Cardiac muscle cell (in vitro differentiated cells and primary cell): ENCODE measurements around the gene COL23A1. TPM values are rescaled to one million over a fixed set of nuclear protein-coding genes. Genes with fewer than 3 reads are reported as not detected.

Experiments used
- DNase-seq, 2 donors: peaks; one replicate each; pipeline versions ENCODE4 v3.0.0 to v3.0.0-alpha.2; 2010 to 2017; ENCODE audit warnings: low read depth in 1 of 2, low spot score in 1 of 2
- H3K27ac ChIP-seq: fragments of 200-600 bp; sonication (generic); 2 replicates; pipeline ENCODE4 v1.5.1; 2016
- H3K27me3 ChIP-seq: fragments of 200-600 bp; sonication (generic); 2 replicates; pipeline ENCODE4 v1.6.0; 2016; ENCODE audit warnings: control low read depth
- H3K36me3 ChIP-seq: fragments of 200-600 bp; sonication (generic); 2 replicates; pipeline ENCODE4 v1.5.1; 2016; ENCODE audit warnings: control low read depth
- H3K4me1 ChIP-seq: fragments of 200-600 bp; sonication (generic); 2 replicates; pipeline ENCODE4 v1.8.1; 2017; ENCODE audit warnings: low read depth, mild to moderate bottlenecking, mixed run types
- H3K4me3 ChIP-seq: fragments of 200-600 bp; sonication (generic); 2 replicates; pipeline ENCODE4 v1.5.1; 2016; ENCODE audit warnings: mild to moderate bottlenecking
- H3K9me3 ChIP-seq: fragments of 200-600 bp; sonication (generic); 2 replicates; pipeline ENCODE4 v1.5.1; 2017; ENCODE audit warnings: low read depth, mild to moderate bottlenecking, control low read depth
- polyA plus RNA-seq: library from polyadenylated mRNA; unstranded; fragments of >200 nt; fragmentation: Nextera tagmentation; extraction: Ambion mirVana; gene quantifications from 2 replicates; pipeline ENCODE4 v1.2.1, GENCODE V29; 2016
- total RNA-seq: library from RNA; depleted of rRNA; stranded (reverse); fragments of >200 nt; gene quantifications from 2 replicates; pipeline ENCODE4 v1.2.3, GENCODE V29; 2016
- TF ChIP-seq, protein P1 (sequence below): IDR thresholded peaks from 2 replicates; pipeline ENCODE4 v1.5.1; 2012; ENCODE audit warnings: low read depth, mild to moderate bottlenecking, low read length

Gene COL23A1
- total and polyA plus RNA-seq, 2 experiments from 2014 or later: 28.9 to 43.0 TPM

GRCh38 chr5:178460174-178460573, 130.0 kb downstream of the COL23A1 start:
- no peak for DNase-seq
- no peaks in the 10 kb centered on the region for H3K9me3 ChIP-seq
- H3K36me3 ChIP-seq: no peaks in the 10 kb centered on the region
- no peaks in the 10 kb centered on the region for H3K27me3 ChIP-seq
- peaks cover 11% of the 10 kb centered on the region for H3K4me1 ChIP-seq
- no peak overlapping the region for H3K27ac ChIP-seq
- TF ChIP-seq, protein P1, sequence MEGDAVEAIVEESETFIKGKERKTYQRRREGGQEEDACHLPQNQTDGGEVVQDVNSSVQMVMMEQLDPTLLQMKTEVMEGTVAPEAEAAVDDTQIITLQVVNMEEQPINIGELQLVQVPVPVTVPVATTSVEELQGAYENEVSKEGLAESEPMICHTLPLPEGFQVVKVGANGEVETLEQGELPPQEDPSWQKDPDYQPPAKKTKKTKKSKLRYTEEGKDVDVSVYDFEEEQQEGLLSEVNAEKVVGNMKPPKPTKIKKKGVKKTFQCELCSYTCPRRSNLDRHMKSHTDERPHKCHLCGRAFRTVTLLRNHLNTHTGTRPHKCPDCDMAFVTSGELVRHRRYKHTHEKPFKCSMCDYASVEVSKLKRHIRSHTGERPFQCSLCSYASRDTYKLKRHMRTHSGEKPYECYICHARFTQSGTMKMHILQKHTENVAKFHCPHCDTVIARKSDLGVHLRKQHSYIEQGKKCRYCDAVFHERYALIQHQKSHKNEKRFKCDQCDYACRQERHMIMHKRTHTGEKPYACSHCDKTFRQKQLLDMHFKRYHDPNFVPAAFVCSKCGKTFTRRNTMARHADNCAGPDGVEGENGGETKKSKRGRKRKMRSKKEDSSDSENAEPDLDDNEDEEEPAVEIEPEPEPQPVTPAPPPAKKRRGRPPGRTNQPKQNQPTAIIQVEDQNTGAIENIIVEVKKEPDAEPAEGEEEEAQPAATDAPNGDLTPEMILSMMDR: no peak
- H3K4me3 ChIP-seq: no peak overlapping the region

DNA sequence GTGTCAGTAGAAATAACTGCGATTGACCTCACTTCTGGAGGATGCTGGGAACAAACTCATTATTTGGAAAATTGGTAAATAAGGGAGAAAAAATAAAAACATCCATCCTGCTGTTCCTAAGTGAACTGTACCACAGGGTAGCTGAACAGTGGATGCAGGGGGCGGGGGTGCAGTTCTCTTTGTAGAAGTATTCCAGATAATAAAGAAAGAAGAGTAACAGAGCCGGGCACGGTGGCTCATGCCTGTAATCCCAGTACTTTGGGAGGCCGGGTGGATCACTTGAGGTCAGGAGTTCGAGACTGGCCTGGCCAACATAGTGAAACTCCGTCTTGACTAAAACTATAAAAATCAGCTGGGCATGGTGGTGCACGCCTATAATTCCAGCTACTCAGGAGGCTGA, 132.1 kb downstream of the COL23A1 start:
- H3K36me3 ChIP-seq: no peaks in the 10 kb centered on the region
- no peak for DNase-seq
- TF ChIP-seq, protein P1: no peak
- H3K27me3 ChIP-seq: no peaks in the 10 kb centered on the region
- no peaks in the 10 kb centered on the region for H3K4me1 ChIP-seq
- no peak overlapping the region for H3K27ac ChIP-seq
- no peaks in the 10 kb centered on the region for H3K9me3 ChIP-seq
- H3K4me3 ChIP-seq: no peak overlapping the region

- H3K36me3 ChIP-seq: no peaks in the 10 kb centered on the region
- no peak for DNase-seq
- no peaks in the 10 kb centered on the region for H3K9me3 ChIP-seq
- TF ChIP-seq, protein P1: no peak
- no peak overlapping the region for H3K27ac ChIP-seq
- H3K4me3 ChIP-seq: no peak overlapping the region
- no peaks in the 10 kb centered on the region for H3K27me3 ChIP-seq
- H3K4me1 ChIP-seq: no peaks in the 10 kb centered on the region
These were observed 132.7 kb downstream of the COL23A1 start for GRCh38 chr5:178457471-178457870.

GRCh38 chr5:178455480-178455835, 134.7 kb downstream of the COL23A1 start:
- DNase-seq: no peak
- Histone ChIP-seq H3K27ac (no peak overlapping the region), H3K36me3 (no peaks in the 10 kb centered on the region), H3K9me3 (no peaks in the 10 kb centered on the region), H3K4me1 (no peaks in the 10 kb centered on the region), H3K4me3 (no peak overlapping the region), H3K27me3 (no peaks in the 10 kb centered on the region)
- TF ChIP-seq, protein P1: no peak

DNA sequence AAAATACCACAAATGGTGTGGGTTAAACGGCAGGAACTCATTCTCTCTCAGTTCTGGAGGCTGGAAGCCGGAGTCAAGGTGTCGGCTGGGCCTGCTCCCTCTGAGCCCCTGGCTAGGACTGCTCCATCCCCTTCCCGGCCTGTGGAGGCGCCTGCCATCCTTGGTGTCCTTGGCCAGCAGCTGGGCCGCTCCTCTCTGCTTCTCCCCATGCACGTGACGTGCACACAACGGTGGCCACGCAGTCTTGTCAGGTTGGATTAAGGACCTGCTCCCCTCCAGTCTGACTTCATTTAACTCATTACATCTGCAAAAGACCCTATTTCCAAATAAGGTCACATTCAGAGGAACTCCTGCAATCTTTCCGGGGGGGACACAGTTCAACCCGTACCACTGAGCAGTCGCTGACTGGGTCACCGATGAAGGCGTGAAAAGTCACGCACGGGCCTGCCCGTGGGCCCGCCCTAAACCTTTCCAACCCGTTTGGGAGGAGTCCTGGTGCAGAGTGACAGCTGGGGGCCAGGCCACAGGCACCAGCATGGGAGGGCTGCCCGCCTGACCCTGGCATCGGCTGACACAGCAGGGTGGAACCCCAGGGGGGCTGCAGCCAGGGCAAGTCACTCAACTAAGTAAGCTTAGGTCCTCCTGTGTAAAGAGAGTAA, 135.2 kb downstream of the COL23A1 start:
- H3K27ac ChIP-seq: no peak overlapping the region
- no peak for DNase-seq
- no peaks in the 10 kb centered on the region for H3K27me3 ChIP-seq
- TF ChIP-seq, protein P1: no peak
- no peaks in the 10 kb centered on the region for H3K36me3 ChIP-seq
- H3K4me1 ChIP-seq: no peaks in the 10 kb centered on the region
- no peak overlapping the region for H3K4me3 ChIP-seq
- H3K9me3 ChIP-seq: no peaks in the 10 kb centered on the region
